Esophagus muscularis mucosa (tissue), 4 donors: ENCODE data around the gene SUMO2. TPM values are rescaled to one million over a fixed set of nuclear protein-coding genes. Genes with fewer than 3 reads are reported as not detected.
A peak's percentile ranks its signal among the peaks of the same experiment; 100 is the strongest.

Source experiments
- DNase-seq: peaks from one replicate; pipeline ENCODE4 v3.0.0-alpha.2; 2017; ENCODE audit errors: extremely low spot score
- H3K27ac ChIP-seq, 4 donors: fragments of 200-600 bp; sonication (generic); replicated peaks in 1 of 4; 1 replicate in 3 of 4; 2 replicates in 1 of 4; pipeline ENCODE4 v1.5.1; 2016 to 2019; ENCODE audit warnings: mild to moderate bottlenecking in 1 of 4
- H3K27me3 ChIP-seq, 4 donors: fragments of 200-600 bp; sonication (generic); one replicate each; pipeline versions ENCODE4 v1.5.1 to v1.6.0; 2016 to 2019
- H3K36me3 ChIP-seq, 4 donors: fragments of 200-600 bp; sonication (generic); one replicate each; pipeline ENCODE4 v1.5.1; 2016 to 2019
- H3K4me1 ChIP-seq, 4 donors: fragments of 200-600 bp; sonication (generic); one replicate each; pipeline ENCODE4 v1.5.1; 2016 to 2019
- H3K4me3 ChIP-seq, 4 donors: fragments of 200-600 bp; sonication (generic); 1 replicate in 2 of 4; 2 replicates in 2 of 4; pipeline ENCODE4 v1.5.1; 2016 to 2019; ENCODE audit warnings: mild to moderate bottlenecking in 4 of 4, moderate library complexity in 1 of 4
- H3K9me3 ChIP-seq, 4 donors: fragments of 200-600 bp; sonication (generic); 1 replicate in 3 of 4; 2 replicates in 1 of 4; pipeline ENCODE4 v1.5.1; 2016 to 2019
- EP300 ChIP-seq: sonication (generic); formaldehyde crosslinking; IDR thresholded peaks from one replicate; pipeline ENCODE4 v1.6.1; 2017; ENCODE audit warnings: antibody characterized with exemption
- POLR2A ChIP-seq: fragments of 450-650 bp; IDR thresholded peaks from one replicate; pipeline ENCODE4 v1.6.1; 2017; ENCODE audit warnings: antibody characterized with exemption, moderate library complexity, mild to moderate bottlenecking, low read depth
- POLR2AphosphoS5 ChIP-seq, 2 donors: sonication (generic); formaldehyde crosslinking; IDR thresholded peaks; one replicate each; pipeline ENCODE4 v1.6.1; 2017; ENCODE audit warnings: antibody characterized with exemption in 2 of 2
- WGBS: methylation state at CpG from one replicate; pipeline ENCODE4 v1.1.5; 2018; 5-methylcytosine and 5-hydroxymethylcytosine counted together
- intact Hi-C: fragments of 100-400 bp; cut with DNase I; formaldehyde crosslinking; loops from one replicate; pipeline ENCODE4 v1.15.1; 2023
- small RNA-seq, 3 donors: library from RNA; depleted of rRNA; stranded (forward); fragments of <200 nt; gene quantifications; one replicate each; pipeline ENCODE3, GENCODE V24; 2016
- total RNA-seq, 4 donors: library from RNA; depleted of rRNA; stranded (reverse); fragments of >200 nt; gene quantifications; one replicate each; pipeline versions ENCODE4 v1.1.0 to v1.2.1, GENCODE V29; 2016
- TF ChIP-seq, protein P1 (sequence below), 3 experiments: fragments of 200-600 bp in 2 of 3; fragments of 450-650 bp in 1 of 3; sonication (generic) in 2 of 3; IDR thresholded peaks; one replicate each; pipeline ENCODE4 v1.5.1; 2017 to 2019; ENCODE audit warnings: antibody characterized with exemption in 3 of 3, mild to moderate bottlenecking in 2 of 3, moderate library complexity in 1 of 3

SUMO2 gene
- total RNA-seq, 4 donors from 2014 or later: 64.4 to 101 (median 80.0) TPM

DNA sequence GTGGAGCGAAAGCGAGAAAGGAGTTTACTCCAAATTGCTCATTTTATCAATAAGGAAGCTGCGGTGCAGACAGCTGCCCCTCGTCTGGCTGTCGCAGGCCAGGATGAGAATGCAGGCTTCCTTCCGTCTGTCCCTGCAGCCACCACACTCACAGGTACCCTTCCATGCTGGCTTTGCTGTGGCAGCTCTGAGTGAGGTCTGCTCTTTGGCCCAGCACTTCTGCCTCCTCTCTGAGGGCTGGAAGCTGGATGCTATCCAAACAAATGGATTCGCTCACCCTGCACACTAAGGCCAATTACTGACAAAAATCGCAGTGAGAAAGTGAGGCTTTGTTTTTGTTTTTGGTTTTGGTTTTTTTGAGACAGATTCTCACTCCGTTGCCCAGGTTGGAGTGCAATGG is 66.0 kb downstream of the SUMO2 start:
- Histone ChIP-seq H3K4me1 (peaks cover 11 to 35% (median 26%) of the 10 kb centered on the region in 4 donors), H3K27me3 (no peaks in the 10 kb centered on the region), H3K27ac (peak overlapping the region in 1 of 4 donors; percentile 43), H3K36me3 (peaks cover 0 to 32% (median 9%) of the 10 kb centered on the region in 4 donors), H3K4me3 (no peak overlapping the region), H3K9me3 (no peaks in the 10 kb centered on the region)
- intact Hi-C loops: no loop called here
- 76% methylated on average over 9 of the region's 9 CpGs for WGBS
- DNase-seq: no peak
- TF ChIP-seq POLR2A (no peak), POLR2AphosphoS5 (IDR thresholded peaks at IDR 0.05) (no peak), EP300 (no peak)
- TF ChIP-seq, protein P1, sequence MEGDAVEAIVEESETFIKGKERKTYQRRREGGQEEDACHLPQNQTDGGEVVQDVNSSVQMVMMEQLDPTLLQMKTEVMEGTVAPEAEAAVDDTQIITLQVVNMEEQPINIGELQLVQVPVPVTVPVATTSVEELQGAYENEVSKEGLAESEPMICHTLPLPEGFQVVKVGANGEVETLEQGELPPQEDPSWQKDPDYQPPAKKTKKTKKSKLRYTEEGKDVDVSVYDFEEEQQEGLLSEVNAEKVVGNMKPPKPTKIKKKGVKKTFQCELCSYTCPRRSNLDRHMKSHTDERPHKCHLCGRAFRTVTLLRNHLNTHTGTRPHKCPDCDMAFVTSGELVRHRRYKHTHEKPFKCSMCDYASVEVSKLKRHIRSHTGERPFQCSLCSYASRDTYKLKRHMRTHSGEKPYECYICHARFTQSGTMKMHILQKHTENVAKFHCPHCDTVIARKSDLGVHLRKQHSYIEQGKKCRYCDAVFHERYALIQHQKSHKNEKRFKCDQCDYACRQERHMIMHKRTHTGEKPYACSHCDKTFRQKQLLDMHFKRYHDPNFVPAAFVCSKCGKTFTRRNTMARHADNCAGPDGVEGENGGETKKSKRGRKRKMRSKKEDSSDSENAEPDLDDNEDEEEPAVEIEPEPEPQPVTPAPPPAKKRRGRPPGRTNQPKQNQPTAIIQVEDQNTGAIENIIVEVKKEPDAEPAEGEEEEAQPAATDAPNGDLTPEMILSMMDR (IDR thresholded peaks at IDR 0.05): no peak

Small RNA genes lying within 50 kb of the gene (small RNA-seq; reads per million reads assigned to genes)
- 0 reads per million in 3 donors for gene RF00019

Other genes starting within 250 kb of the SUMO2 start
- gene OTOP3, start 247.1 kb downstream of the SUMO2 start, total RNA-seq: not detected
- gene HID1, start 210.2 kb downstream of the SUMO2 start, total RNA-seq: 10 to 100 TPM in 2 of 4 donors, 1 to 10 TPM in 2; 4.5 to 17.1 (median 10.9) TPM
- gene CDR2L, start 195.3 kb downstream of the SUMO2 start, total RNA-seq: 10 to 100 TPM; 14.6 to 36.7 (median 24.3) TPM
- gene MRPL58, start 170.3 kb downstream of the SUMO2 start, total RNA-seq: 10 to 100 TPM; 34.9 to 47.8 (median 40.2) TPM
- gene ATP5PD, start 136.0 kb downstream of the SUMO2 start, total RNA-seq: 100 to 1,000 TPM; 202 to 388 (median 256) TPM
- 10 to 100 TPM; 20.3 to 37.7 (median 29.9) TPM for gene KCTD2, start 135.7 kb downstream of the SUMO2 start, total RNA-seq
- 1 to 10 TPM; 3.8 to 9.7 (median 7.6) TPM for gene SLC16A5, start 95.0 kb downstream of the SUMO2 start, total RNA-seq
- 10 to 100 TPM in 1 of 4 donors, 1 to 10 TPM in 3; 3.5 to 10.3 (median 6.7) TPM for gene ARMC7, start 73.0 kb downstream of the SUMO2 start, total RNA-seq
- gene NT5C, start 51.2 kb downstream of the SUMO2 start, total RNA-seq: 10 to 100 TPM; 70.6 to 98.7 (median 75.1) TPM
- 10 to 100 TPM in 3 of 4 donors, 1 to 10 TPM in 1; 5.4 to 24.2 (median 18.4) TPM for gene JPT1, start 28.4 kb downstream of the SUMO2 start, total RNA-seq
- gene NUP85, start 22.7 kb upstream of the SUMO2 start, total RNA-seq: 10 to 100 TPM; 20.4 to 32.4 (median 23.3) TPM
- 10 to 100 TPM; 14.6 to 31.4 (median 21.2) TPM for gene GGA3, start 78.6 kb upstream of the SUMO2 start, total RNA-seq
- 10 to 100 TPM; 37.8 to 40.6 (median 39.1) TPM for gene MRPS7, start 78.9 kb upstream of the SUMO2 start, total RNA-seq
- 10 to 100 TPM; 42.4 to 52.0 (median 44.8) TPM for gene MIF4GD, start 88.3 kb upstream of the SUMO2 start, total RNA-seq
- 10 to 100 TPM in 3 of 4 donors, 1 to 10 TPM in 1; 9.6 to 17.5 (median 15.2) TPM for gene SLC25A19, start 106.5 kb upstream of the SUMO2 start, total RNA-seq
- gene GRB2, start 222.7 kb upstream of the SUMO2 start, total RNA-seq: 100 to 1,000 TPM in 3 of 4 donors, 10 to 100 TPM in 1; 84.3 to 140 (median 113) TPM